Neural cell (in vitro differentiated cells): ENCODE results near the gene NETO1.

ENCODE experiments used
- EP300 ChIP-seq: fragments of 450-650 bp; conservative IDR thresholded peaks from 2 replicates; pipeline ENCODE4 v1.6.1; 2014; ENCODE audit warnings: antibody characterized with exemption, mild to moderate bottlenecking, moderate library complexity; ENCODE audit not compliant: poor library complexity, severe bottlenecking
- EZH2 ChIP-seq: fragments of 200-600, 300-800 bp; shearing (Covaris generic), sonication (generic); IDR thresholded peaks from 2 replicates; pipeline ENCODE4 v1.6.1; 2014; ENCODE audit warnings: antibody characterized with exemption, low read length, borderline replicate concordance, mild to moderate bottlenecking; ENCODE audit not compliant: insufficient read depth, poor library complexity, severe bottlenecking
- MXI1 ChIP-seq: fragments of 450-650 bp; conservative IDR thresholded peaks from 2 replicates; pipeline ENCODE4 v1.6.1; 2014; ENCODE audit warnings: antibody characterized with exemption, mild to moderate bottlenecking; ENCODE audit not compliant: poor library complexity, severe bottlenecking
- POLR2AphosphoS5 ChIP-seq: IDR thresholded peaks from 2 replicates; pipeline ENCODE4 v1.6.1; 2012
- RAD21 ChIP-seq: fragments of 450-650 bp; conservative IDR thresholded peaks from 2 replicates; pipeline ENCODE4 v1.6.1; 2014; ENCODE audit warnings: antibody characterized with exemption, mild to moderate bottlenecking, moderate library complexity
- REST ChIP-seq: IDR thresholded peaks from 2 replicates; pipeline ENCODE4 v1.6.1; 2012; ENCODE audit warnings: borderline replicate concordance
- SMC3 ChIP-seq: fragments of 450-650 bp; conservative IDR thresholded peaks from 2 replicates; pipeline ENCODE4 v1.6.1; 2014; ENCODE audit warnings: antibody characterized with exemption, mild to moderate bottlenecking, moderate library complexity; ENCODE audit not compliant: poor library complexity
- TF ChIP-seq, protein P1 (sequence below): fragments of 450-650 bp; IDR thresholded peaks from 2 replicates; pipeline ENCODE4 v1.5.1; 2014; ENCODE audit warnings: antibody characterized with exemption, mild to moderate bottlenecking, moderate library complexity; ENCODE audit not compliant: poor library complexity, severe bottlenecking

- TF ChIP-seq, protein P1, sequence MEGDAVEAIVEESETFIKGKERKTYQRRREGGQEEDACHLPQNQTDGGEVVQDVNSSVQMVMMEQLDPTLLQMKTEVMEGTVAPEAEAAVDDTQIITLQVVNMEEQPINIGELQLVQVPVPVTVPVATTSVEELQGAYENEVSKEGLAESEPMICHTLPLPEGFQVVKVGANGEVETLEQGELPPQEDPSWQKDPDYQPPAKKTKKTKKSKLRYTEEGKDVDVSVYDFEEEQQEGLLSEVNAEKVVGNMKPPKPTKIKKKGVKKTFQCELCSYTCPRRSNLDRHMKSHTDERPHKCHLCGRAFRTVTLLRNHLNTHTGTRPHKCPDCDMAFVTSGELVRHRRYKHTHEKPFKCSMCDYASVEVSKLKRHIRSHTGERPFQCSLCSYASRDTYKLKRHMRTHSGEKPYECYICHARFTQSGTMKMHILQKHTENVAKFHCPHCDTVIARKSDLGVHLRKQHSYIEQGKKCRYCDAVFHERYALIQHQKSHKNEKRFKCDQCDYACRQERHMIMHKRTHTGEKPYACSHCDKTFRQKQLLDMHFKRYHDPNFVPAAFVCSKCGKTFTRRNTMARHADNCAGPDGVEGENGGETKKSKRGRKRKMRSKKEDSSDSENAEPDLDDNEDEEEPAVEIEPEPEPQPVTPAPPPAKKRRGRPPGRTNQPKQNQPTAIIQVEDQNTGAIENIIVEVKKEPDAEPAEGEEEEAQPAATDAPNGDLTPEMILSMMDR = no peak
- no peak for TF ChIP-seq MXI1
- TF ChIP-seq EP300 = peak; percentile 91
- no peak for TF ChIP-seq REST
- TF ChIP-seq SMC3 = no peak
- no peak for TF ChIP-seq RAD21
- no peak for TF ChIP-seq EZH2
- peak; percentile 80 for TF ChIP-seq POLR2AphosphoS5
Observed at GRCh38 chr18:72828601-72829000, 39.2 kb downstream of the NETO1 start.
